Ishikawa (cell line): ENCODE data around the gene PANX1.

Source experiments
- CEBPB ChIP-seq: IDR thresholded peaks from 2 replicates; pipeline ENCODE4 v1.6.1; 2012
- CREB1 ChIP-seq: IDR thresholded peaks from 2 replicates; pipeline ENCODE4 v1.6.1; 2012; ENCODE audit warnings: low read depth
- EGR1 ChIP-seq: IDR thresholded peaks from 2 replicates; pipeline ENCODE4 v1.6.1; 2012
- NFIC ChIP-seq: IDR thresholded peaks from 2 replicates; pipeline ENCODE4 v1.6.1; 2012
- RAD21 ChIP-seq: IDR thresholded peaks from 2 replicates; pipeline ENCODE4 v1.6.1; 2012; ENCODE audit warnings: low read depth
- TCF12 ChIP-seq: IDR thresholded peaks from 2 replicates; pipeline ENCODE4 v1.6.1; 2012; ENCODE audit warnings: low read depth
- TF ChIP-seq, protein P1 (sequence below): IDR thresholded peaks from 2 replicates; pipeline ENCODE4 v1.6.1; 2012
- TF ChIP-seq, protein P2 (sequence below): IDR thresholded peaks from 2 replicates; pipeline ENCODE4 v1.6.1; 2012; ENCODE audit warnings: low read depth, mild to moderate bottlenecking
- TF ChIP-seq, protein P3 (sequence below): IDR thresholded peaks from 2 replicates; pipeline ENCODE4 v1.6.1; 2012

DNA sequence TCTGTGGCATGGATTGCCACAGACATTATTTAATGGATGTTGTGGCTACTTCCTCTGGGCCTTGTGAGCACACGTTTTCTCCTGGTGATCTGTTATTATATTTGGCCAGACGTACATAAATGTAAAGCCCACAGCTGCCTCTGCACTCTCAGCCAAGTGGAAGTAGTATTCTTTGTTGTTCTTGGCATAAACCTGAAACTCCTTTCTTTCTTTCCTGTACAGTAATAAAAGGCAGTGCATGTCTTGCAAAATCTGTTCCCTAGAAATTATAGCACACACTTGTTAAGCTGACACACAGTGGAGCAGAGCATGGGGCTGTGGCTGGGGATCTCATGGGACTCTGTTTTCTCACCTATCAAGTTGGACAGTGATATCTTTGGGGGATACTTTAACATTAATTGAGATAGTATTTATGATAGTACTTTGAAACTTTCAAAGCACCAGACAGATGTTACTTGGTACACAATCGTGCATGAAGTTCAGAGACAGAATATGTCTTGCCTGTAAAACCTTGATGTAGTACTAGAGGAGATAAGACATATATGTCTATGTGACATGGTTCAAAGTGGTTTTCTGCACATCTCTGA is 20.9 kb downstream of the PANX1 start:
- TF ChIP-seq CREB1 (no peak), RAD21 (no peak), EGR1 (no peak), TCF12 (no peak), CEBPB (no peak), NFIC (no peak)
- TF ChIP-seq, protein P1, sequence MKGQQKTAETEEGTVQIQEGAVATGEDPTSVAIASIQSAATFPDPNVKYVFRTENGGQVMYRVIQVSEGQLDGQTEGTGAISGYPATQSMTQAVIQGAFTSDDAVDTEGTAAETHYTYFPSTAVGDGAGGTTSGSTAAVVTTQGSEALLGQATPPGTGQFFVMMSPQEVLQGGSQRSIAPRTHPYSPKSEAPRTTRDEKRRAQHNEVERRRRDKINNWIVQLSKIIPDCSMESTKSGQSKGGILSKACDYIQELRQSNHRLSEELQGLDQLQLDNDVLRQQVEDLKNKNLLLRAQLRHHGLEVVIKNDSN: no peak
- TF ChIP-seq, protein P2, sequence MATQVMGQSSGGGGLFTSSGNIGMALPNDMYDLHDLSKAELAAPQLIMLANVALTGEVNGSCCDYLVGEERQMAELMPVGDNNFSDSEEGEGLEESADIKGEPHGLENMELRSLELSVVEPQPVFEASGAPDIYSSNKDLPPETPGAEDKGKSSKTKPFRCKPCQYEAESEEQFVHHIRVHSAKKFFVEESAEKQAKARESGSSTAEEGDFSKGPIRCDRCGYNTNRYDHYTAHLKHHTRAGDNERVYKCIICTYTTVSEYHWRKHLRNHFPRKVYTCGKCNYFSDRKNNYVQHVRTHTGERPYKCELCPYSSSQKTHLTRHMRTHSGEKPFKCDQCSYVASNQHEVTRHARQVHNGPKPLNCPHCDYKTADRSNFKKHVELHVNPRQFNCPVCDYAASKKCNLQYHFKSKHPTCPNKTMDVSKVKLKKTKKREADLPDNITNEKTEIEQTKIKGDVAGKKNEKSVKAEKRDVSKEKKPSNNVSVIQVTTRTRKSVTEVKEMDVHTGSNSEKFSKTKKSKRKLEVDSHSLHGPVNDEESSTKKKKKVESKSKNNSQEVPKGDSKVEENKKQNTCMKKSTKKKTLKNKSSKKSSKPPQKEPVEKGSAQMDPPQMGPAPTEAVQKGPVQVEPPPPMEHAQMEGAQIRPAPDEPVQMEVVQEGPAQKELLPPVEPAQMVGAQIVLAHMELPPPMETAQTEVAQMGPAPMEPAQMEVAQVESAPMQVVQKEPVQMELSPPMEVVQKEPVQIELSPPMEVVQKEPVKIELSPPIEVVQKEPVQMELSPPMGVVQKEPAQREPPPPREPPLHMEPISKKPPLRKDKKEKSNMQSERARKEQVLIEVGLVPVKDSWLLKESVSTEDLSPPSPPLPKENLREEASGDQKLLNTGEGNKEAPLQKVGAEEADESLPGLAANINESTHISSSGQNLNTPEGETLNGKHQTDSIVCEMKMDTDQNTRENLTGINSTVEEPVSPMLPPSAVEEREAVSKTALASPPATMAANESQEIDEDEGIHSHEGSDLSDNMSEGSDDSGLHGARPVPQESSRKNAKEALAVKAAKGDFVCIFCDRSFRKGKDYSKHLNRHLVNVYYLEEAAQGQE: no peak
- TF ChIP-seq, protein P3, sequence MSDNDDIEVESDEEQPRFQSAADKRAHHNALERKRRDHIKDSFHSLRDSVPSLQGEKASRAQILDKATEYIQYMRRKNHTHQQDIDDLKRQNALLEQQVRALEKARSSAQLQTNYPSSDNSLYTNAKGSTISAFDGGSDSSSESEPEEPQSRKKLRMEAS: no peak
